22Rv1 (cell line): ENCODE results near the gene CFAP99.

Experiments used
- H3K27ac ChIP-seq: fragments of 450-650 bp; 2 replicates; pipeline ENCODE4 v1.5.1; 2017
- ZFX ChIP-seq: fragments of 450-650 bp; IDR thresholded peaks from 2 replicates; pipeline ENCODE4 v1.6.1; 2017; ENCODE audit warnings: antibody characterized with exemption, borderline replicate concordance
- TF ChIP-seq, protein P1 (sequence below): fragments of 450-650 bp; IDR thresholded peaks from 2 replicates; pipeline ENCODE4 v1.5.1; 2017; ENCODE audit warnings: mild to moderate bottlenecking

The CFAP99 gene

DNA sequence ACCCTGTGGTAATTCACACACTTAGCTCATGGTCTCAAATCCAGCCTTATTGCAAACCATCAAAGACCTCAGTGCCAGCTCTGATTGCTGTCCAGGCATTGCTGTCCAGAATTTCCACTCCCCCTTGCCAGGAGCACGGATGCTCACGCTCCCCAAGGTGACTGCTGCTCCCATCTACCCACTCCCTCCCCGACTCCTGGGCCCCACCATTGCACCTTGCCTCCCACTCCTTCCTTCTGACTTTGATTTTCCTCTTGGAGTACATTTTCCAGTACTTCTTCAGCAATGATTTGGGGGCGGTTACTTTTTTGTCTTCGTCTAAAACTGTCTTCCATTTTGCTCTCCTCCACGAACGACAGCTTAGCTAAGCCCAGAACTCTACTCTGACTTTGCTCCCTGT lies 11.8 kb upstream of the CFAP99 start:
- no peak overlapping the region for H3K27ac ChIP-seq
- no peak for TF ChIP-seq ZFX
- TF ChIP-seq, protein P1, sequence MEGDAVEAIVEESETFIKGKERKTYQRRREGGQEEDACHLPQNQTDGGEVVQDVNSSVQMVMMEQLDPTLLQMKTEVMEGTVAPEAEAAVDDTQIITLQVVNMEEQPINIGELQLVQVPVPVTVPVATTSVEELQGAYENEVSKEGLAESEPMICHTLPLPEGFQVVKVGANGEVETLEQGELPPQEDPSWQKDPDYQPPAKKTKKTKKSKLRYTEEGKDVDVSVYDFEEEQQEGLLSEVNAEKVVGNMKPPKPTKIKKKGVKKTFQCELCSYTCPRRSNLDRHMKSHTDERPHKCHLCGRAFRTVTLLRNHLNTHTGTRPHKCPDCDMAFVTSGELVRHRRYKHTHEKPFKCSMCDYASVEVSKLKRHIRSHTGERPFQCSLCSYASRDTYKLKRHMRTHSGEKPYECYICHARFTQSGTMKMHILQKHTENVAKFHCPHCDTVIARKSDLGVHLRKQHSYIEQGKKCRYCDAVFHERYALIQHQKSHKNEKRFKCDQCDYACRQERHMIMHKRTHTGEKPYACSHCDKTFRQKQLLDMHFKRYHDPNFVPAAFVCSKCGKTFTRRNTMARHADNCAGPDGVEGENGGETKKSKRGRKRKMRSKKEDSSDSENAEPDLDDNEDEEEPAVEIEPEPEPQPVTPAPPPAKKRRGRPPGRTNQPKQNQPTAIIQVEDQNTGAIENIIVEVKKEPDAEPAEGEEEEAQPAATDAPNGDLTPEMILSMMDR, result no peak

DNA sequence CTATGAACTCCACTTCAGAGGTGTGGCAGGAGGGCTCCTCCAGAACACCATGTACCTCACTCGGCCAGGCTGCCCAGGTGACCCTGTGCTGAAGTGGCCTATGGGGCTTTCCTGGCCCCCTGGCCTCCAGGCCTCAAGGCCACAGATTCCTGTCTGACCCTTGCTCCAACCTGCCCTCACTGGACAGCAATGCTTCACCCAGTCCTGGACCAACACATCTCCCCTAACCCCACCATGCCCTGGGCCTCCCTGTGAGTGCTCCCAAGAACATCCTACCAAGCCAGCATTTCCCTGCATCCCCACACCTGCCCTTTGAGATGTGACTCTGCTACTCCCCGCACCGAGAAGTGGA lies 10.8 kb upstream of the CFAP99 start:
- TF ChIP-seq ZFX, result no peak
- TF ChIP-seq, protein P1, result no peak
- no peak overlapping the region for H3K27ac ChIP-seq

DNA sequence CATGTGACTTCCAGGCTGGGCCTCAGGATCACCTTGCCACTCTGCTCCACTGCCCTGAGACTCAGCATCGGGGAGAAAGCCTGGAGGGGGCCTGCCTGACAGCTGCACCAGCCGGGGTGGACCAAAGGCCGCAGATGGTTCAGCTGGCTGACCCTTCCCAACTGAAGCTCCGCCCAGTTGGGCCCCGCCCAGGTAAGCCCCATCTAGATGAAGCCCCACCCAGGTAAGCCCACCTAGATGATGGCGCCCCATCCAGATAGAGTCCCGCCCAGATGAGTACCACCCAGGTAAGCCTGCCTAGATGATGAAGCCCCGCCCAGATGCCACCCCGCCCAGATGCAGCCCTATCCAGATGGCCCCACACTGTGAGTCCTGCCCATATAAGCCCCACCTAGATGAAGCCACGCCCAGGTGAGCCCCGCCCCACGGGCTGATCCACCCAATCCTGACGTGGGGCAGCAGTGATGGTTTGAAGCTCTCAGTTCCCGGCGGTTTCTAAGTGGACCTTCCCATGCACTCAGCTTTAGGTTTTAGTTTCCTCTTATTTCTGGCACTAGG lies 10.3 kb upstream of the CFAP99 start:
- no peak overlapping the region for H3K27ac ChIP-seq
- TF ChIP-seq, protein P1, result no peak
- no peak for TF ChIP-seq ZFX

DNA sequence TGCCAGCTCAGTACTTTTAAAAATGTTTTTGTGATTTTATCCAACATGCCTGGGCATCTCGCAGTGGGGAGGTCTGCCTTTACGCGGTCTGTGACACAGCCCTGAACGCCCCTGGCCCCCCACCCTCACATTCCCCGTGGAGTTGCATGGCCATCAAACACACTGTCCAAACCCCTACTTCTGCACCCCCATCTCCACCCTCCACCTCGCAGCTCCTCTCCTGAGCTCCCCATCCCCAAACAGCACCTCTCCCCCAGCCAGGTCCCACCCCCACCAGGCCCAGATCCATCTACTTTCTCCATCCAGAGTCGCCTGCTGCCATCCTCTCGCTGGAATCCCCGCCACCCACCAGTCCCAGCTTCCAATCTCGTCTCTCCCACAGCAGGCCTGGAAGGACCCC lies 9.8 kb upstream of the CFAP99 start:
- no peak overlapping the region for H3K27ac ChIP-seq
- TF ChIP-seq, protein P1, result no peak
- TF ChIP-seq ZFX, result no peak

DNA sequence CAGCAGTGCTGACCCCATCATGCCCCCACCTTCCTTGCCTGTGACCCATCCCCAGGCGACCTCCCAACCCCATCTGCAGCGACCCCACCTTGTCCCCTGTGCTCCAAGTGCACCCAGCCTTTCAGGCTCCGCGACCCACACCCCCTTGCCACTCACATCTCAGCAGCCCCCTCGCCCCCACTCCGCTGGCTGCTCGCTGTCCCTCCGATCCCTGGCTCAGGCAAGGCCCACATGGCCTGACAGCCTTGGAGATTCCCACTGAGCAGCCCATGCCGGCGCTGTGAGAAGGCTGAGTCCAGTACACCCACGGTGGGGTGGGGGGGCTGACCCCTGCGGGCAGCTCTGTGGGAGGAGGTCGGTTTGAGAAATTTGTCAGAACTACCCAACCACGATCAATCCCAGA lies 9.4 kb upstream of the CFAP99 start:
- H3K27ac ChIP-seq, result no peak overlapping the region

DNA sequence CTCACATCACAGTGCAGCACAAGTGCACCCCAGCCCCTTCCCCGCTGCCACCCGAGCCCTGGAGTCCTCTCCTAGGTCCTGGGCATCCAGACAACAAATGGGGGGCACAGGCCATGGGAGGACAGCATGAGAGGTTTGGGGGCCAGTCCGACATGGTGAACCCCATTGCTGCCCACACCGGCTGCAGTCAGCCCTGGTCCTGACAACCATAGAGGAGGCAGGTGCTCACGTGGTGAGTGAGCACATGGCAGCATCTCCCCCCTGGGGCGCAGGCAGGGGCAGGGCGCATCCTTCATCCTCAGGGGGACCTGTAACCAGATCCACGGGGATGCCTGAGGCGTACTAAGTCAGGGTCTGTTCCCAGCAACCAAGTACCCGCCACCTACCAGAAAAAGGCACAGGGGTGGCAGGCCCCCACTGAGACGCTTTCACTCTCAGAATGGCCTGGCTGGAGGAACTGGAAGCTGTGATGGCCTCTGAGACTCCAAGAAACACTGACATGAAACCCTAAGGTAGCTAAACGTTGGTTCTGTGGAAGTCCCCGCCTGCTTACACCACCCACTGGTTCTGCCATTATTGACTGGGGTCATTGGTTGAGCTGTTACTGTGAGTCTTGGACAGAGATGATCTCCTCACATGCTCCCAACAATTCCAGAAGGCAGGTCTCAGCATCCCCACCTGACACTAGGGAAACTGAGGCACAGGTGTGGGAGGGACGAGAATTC lies 6.8 kb upstream of the CFAP99 start:
- peak overlapping the region; percentile 66 for H3K27ac ChIP-seq
- TF ChIP-seq, protein P1, result no peak
- TF ChIP-seq ZFX, result no peak

More for the DNA sequence above, 9.4 kb upstream of the CFAP99 start:
- no peak for TF ChIP-seq ZFX
- TF ChIP-seq, protein P1, result no peak

DNA sequence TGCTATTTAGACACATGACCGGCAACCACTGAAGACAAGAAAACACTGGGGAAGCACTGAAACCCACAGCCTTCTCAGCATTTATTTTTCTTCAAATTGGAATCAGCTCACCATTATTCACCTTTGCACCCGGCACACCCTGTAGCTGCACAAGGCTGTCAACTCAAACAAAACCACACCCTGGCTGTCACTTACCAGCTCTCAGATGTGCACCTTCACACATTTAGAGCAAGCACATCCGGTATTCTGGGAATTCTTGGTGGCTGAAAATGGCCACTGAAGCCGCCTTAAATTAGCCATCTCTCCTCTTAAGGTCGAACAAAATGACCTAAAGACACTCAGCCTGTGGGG lies 6.2 kb upstream of the CFAP99 start:
- peak overlapping the region; percentile 66 for H3K27ac ChIP-seq
- TF ChIP-seq, protein P1, result no peak
- TF ChIP-seq ZFX, result no peak
